IPS-11a (cell line): ENCODE data around the gene PACRG.

Source experiments
- H3K4me3 ChIP-seq: one replicate; pipeline ENCODE4 v1.5.1; 2013; ENCODE audit warnings: low read depth, low read length, control low read depth

The PACRG gene

DNA sequence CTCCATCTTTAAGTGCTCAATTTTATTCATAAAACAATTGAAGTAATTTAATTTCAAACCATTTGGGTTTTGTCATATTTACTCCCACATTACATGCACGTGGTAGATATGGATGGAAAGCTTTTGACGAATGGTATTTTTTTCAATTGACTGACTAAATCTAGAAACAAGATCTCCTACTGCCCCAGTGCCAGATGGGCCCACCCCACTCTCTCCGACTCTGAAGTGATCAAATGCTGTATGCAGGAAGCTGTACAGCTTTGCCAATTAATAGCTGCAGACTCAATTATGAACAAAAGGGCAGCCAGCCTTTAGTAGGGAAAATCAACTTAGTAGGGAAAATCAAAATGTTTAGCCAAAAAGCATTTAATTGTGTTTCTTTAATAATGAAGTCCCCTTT lies 46.2 kb downstream of the PACRG start:
- no peak overlapping the region for H3K4me3 ChIP-seq

GRCh38 chr6:162777091-162777490 lies 49.3 kb downstream of the PACRG start:
- no peak overlapping the region for H3K4me3 ChIP-seq

DNA sequence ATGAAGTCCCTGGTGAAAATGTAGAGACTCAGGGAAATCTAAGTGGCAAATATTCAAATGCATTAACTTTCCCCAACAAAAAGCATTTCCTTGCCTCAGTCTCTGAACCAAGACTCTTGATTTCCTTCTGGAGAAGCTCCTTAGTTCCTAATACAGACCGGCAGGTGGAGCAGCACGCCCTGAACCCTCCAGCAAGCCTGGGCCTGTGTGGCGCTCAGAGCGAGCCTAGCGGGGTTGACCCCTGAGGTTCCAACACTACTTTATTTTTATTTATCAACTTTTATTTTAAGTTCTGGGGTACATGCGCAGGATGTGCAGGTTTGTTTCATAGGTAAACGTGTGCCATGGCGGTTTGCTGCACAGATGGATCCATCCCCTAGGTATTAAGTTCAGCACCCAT lies 50.8 kb downstream of the PACRG start:
- H3K4me3 ChIP-seq, result no peak overlapping the region

DNA sequence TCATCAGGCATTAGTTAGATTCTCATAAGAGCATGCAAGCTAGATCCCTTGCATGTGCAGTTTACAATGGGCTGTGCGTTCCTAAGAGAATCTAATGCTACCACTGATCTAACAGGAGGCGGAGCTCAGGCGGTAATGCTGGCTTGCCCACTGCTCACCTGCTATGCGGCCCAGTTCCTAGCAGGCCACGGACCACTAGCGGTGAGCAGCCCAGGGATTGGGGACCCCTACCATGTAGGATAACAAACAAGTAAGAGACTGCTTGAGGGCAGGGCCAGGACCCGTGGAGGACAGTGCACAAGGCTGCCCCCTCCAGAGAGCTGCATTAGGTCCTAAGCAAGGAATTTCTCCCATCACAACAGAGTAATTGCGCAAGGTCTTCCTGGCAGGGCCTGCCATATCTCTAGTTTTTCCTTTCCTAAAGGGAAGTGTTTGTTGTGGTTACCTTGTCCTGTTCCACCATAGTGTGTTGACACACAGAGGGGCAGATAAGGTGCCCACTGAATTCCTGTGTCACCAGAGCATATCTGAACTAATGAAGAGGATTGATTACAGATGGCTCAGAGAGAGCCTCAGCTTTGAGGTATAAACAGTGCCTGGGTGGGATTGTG lies 58.0 kb downstream of the PACRG start:
- H3K4me3 ChIP-seq, result no peak overlapping the region

GRCh38 chr6:162798546-162799266 lies 70.9 kb downstream of the PACRG start:
- H3K4me3 ChIP-seq, result no peak overlapping the region

- H3K4me3 ChIP-seq, result no peak overlapping the region
Measured at GRCh38 chr6:162814426-162814973, 86.7 kb downstream of the PACRG start.

- no peak overlapping the region for H3K4me3 ChIP-seq
Measured at GRCh38 chr6:162817196-162817595, 89.4 kb downstream of the PACRG start.

- H3K4me3 ChIP-seq, result no peak overlapping the region
Measured at GRCh38 chr6:162819284-162819683, 91.5 kb downstream of the PACRG start.

DNA sequence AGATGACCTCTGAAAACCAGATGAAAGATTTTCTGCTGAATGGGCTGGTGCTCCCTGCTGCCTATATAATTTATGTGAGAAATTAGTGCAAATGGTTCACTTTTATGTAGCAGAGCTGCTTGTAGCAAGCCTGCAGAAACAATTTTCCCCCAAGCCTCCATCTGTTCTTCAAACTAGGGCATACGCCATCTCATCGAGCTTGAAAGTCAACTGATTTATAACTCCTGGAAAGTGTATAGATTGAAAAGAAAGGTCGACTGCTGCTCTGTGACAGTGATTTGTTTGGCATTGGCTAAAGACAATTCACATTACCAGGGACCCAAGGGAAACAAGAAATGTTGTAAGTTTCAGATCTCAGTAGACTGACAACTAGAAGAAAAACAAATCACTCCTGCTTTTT lies 93.3 kb downstream of the PACRG start:
- H3K4me3 ChIP-seq, result no peak overlapping the region

- H3K4me3 ChIP-seq, result no peak overlapping the region
Measured at GRCh38 chr6:162825597-162825996, 97.8 kb downstream of the PACRG start.

DNA sequence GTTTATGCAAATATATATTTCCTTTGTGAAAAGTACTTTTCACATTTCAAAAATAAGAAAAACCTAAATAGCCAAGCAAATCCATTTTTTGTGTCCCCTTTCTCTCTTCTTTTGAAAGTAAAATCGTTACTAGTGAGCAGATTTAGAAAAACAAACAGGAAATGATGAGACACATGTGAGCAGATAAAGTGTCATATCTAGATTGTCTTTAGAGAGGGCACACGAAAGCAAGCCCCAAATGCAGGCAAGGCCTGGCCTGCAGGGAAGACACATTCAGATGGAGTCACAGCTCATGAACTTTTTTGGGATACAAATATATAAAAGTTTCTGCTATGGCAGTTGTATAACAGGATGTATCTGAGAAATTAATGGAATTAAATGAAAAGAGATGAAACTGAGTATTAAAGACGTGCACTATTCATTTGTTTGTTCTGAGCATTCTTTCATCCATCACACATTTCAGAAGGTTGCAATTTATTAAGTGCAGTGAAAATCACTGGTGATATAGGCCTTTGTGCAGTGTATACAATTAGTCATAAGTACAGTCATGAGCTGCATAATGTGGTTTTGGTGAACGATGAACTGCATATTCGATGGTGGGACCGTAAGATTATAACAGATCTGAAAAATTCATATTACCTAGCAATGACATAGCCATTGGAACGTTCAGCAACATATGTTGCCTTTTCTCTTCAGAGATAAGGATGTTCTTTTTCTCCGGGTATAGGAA lies 101.4 kb downstream of the PACRG start:
- H3K4me3 ChIP-seq, result no peak overlapping the region

DNA sequence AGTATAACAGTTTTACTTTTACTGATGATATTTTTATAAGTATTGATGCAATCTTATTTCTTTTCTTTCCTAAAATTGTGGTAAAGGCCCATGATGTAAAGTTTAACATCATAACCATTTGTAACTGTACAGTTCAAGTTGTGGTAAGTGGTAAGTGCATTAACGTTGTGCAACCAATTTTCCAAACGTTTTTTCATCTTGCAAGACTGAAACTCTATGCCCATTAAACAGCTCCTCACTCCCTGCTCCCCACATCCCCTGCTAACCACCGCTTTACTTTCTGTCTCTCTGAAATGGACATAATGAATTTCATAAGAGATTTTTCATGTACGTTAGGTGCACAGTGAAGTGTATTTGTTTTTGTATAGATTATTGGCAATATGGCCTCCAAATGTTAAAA lies 106.0 kb downstream of the PACRG start:
- no peak overlapping the region for H3K4me3 ChIP-seq

DNA sequence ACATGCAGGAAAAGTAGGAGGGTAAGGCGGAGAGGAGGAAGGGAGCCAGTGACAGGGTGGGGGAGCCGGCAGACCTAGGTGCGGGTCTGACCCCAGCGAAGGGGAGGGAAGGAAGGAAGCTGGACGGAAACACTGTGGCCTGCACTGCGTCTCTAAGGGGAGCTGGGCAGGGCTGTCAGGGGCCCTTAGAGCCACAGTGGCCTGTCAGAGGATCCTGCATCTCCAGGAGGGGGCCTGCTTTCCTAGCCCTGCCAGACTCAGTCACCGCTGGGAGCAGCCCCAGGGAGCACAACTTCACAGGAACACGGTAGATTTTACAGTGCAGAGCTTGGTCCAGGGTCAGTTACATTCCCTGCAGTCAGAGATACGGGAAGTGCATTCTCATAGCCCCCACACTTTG lies 118.2 kb downstream of the PACRG start:
- no peak overlapping the region for H3K4me3 ChIP-seq

DNA sequence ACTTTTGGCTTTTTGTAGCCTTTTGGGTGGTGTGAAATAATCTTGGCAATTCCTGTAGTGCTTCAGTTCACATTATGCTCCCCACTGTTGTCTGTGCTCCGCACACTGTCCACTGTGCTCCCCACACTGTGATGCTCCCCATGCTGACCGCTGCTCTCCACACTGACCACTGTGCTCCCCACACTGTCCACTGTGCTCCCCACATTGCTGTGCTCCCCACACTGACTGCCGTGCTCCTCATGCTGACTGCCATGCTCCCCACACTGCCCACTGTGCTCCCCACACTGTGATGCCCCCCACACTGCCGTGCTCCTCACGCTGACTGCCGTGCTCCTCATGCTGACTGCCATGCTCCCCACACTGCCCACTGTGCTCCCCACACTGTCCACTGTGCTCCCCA lies 118.9 kb downstream of the PACRG start:
- H3K4me3 ChIP-seq, result no peak overlapping the region

DNA sequence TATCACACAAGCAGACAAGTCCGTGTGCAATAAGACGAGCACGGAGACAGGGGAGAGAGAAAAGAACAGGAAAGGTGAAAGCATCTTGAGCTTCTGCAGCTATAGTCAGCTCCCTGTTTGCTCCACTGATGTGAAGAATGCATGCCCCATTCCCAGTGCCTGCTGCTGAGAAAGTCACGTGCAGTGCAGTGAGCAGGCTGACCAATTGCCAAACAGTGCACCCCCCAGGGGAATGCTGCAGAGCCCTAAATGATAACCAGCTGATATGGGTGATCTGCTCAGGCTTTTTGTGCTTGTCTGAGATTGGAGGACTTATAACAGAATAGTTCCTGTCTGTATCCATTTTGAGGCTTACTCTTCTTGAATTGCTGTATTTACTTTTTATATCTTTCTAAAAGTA lies 121.5 kb downstream of the PACRG start:
- H3K4me3 ChIP-seq, result no peak overlapping the region

- no peak overlapping the region for H3K4me3 ChIP-seq
Measured at GRCh38 chr6:162852192-162852591, 124.4 kb downstream of the PACRG start.

DNA sequence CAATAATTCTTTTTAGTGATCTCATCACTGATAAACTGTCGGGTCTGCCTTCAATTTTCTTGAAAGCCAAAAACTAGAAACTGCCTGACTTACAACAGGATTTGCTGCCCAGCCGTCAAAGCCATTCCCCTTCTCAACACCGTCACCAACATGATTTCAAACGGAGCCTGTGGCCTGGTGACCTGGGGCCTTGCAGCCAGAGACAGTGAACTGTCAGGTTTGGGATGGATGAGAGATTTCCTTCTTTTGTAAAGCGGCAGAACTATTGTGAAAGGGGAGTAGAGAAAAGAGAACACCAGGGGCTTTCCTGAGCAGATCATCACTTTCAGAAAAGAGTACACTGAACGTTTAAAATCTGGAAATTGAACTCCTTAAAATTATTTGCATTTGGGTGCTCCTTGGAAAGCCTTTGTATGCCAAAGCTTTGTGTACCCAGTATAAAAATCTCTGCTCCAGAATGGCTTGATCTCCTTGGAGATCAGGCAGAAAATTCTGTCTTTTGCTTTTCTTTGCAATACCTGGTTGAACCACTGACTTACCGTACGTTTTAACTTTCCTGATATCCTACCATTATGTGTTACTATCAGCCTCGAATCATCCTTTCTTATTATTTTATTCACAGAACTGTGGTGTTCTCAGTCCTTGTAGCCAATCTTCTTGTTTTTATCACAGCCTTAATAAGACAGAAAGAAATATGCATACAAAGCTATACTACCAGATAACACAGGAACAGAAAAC lies 125.2 kb downstream of the PACRG start:
- no peak overlapping the region for H3K4me3 ChIP-seq

DNA sequence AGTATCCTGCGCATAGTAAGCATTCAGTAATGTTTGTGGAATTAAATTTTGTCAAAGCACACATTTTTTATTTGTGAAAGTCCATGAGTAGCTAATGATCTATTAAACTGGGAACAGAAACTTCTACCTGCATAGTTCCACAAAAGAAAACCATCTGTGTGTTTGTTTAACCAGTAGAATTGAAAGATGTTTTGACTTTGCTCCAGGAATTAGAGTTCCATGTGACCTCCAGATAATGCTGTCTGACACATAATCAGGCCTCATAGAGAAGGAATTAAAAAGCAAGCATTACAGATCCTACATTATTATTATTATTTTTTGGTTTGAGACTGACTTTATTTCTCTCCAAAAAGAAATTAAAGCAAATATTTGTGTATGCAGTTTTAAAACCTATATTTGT lies 126.5 kb downstream of the PACRG start:
- H3K4me3 ChIP-seq, result no peak overlapping the region

DNA sequence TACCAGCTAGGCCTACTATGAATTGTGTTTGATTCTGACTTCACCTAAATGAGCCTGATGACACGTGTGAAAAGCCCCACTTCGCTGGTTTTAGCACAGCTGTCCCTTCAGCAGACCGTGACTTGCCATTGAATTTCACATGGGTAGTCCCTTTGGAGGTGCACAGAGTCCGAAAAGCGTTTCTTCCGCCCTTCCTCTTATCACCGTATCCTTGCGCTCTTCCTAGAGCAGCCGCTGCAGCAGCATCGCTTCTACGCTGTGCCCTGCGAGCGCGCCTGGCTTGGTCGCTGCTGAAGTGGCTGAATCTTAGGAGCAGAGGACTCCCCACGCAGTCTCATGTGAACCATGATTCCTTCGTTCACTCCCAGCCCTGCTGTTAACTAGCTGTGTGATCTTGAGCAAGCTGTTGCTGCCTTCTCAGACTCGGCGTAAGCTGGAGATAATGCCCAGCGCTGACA lies 127.0 kb downstream of the PACRG start:
- H3K4me3 ChIP-seq, result no peak overlapping the region

DNA sequence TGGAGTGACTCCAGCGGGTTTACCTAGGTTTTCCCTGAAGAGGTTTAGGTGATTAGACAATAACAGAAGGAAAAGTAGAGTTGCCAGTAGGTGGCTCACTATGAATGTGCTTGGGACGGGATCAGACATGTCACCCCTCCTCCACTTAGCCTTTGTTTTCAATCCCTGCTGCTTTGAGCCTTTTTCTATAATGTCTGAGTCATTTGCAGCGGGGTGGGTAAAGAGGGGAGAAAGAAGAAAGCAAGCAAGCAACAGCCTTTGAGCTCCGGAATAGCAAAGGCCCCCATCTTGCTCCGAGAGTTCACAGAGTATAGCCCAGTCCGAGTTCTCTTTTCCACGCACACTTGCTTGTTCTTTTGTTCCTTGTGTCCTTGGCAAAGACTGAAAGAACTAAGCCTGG lies 129.1 kb downstream of the PACRG start:
- H3K4me3 ChIP-seq, result no peak overlapping the region

GRCh38 chr6:162857326-162857725 lies 129.6 kb downstream of the PACRG start:
- no peak overlapping the region for H3K4me3 ChIP-seq
